HG02938 (cell line): ENCODE data around the gene ATP8B1.
"Not testable (repeated sequence)": the region's sequence is repeated elsewhere in the genome, so short reads cannot be mapped to it uniquely, and the experiment has no call there.

Source experiments
- ATAC-seq: cut with Tn5 transposase; IDR thresholded peaks from one replicate; pipeline ENCODE4 v1.9.1; 2021; ENCODE audit warnings: mild to moderate bottlenecking, moderate library complexity; ENCODE audit not compliant: unreplicated experiment

Gene ATP8B1

DNA sequence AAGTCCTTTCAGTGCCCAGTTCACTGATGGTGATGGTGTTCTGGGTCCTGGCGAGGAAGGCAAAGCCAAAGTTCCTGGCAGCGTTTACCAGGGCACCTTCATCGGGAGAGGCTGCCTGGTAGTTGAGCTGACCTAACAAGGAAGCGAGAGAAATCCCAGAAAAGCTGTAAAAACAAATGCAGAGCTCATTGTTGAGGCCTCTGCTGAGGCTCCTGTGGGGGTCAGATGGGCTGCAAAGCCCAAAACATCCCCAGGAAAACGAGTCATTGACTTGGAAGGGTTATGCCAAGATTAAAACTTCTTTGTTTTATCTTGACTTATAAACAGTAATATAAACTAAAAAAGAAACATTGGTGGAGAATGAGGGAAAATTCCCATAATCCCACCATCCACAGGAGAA is 128.2 kb downstream of the ATP8B1 start:
- ATAC-seq = no peak

DNA sequence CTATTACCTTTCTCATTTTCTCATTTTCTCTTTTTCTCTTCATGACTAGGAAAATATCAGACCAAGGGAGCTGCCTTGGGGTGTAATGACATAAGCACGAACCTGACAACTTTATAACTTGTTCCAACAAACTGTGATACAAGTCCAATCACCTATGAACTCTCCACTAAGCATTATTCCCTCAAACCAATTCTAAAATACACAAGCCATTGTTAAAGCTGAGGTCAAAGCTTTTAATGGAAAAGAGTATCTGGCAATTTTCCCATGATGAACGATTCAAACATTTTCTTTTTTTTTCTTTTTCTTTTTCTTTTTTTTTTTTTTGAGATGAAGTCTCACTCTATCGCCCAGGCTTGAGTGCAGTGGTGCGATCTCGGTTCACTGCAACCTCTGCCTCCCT is 133.1 kb downstream of the ATP8B1 start:
- no peak for ATAC-seq

DNA sequence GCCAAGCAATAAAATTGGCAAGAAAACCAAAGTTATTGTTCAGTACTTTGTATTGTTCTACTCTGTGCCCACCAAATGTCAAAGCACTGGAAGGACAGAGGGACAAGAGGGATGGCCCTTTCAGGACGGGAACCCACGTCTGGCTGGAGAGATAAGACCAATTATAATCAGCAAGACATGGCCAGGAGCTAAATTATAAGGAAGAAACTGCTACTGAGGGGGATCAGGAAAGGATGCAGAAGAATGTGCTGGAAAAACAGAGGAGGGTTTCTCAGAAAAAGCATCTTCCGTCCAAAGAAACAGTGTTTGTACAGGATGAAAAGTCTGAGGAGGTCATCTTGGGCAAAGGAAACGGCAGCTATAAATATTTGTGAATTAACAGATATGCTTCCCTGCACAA is 135.1 kb downstream of the ATP8B1 start:
- no peak for ATAC-seq

DNA sequence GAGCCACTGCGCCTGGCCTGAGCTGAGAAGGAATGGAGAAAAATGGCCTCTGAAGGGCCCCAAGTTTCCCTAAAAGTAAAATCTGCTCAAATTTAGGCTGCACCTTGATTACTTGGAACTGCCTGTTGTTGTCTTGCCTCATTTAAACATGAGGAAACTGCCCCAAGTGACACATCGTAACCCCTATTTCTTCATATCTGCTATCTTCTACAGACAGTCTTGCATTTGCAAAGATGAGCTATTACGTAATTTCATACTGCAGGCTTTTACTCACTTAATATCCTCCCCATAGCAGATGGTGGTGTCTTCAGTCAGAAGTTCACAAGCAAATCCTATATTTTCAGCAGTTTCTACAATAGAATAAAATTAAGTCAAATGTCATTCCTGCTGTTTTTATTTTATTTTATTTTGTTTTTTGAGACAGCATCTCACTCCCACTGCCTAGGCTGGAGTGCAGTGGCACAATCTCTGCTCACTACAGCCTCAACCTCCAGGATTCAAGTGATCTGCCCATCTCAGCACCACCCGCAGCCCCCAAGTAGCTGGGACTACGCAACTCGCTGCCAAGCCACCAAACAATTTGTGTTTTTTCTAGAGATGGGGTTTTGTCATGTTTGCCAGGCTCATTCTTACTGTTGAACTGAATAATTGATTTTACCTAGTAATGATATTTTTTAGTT is 136.2 kb downstream of the ATP8B1 start:
- no peak for ATAC-seq

DNA sequence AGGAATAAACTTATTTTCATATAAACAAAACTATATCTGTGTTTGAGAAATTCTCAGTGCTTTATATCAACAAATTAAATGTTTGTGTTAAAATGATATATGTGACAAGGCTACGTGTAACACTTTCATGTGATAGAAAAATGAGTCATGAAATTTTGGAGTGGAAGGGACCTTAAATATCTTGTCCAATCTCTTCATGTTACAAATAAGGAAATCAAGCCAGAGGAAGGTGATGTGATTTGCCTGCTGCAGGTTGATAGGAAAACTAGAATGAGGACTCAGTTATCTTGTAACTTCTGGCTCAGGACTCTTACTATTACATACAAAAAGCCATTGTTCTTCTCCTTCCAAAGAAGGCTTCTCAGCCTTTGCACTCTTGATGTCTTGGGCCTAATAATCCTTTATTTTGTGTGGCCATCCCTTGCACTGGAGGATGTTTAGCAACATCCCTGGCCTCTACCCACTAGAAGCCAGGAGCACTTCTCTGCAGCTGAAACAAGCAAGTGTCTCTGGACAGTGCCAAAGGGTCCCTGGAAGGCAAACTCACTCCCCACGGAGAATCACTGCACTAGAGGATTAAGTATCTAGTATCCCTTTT is 138.4 kb downstream of the ATP8B1 start:
- ATAC-seq = no peak

DNA sequence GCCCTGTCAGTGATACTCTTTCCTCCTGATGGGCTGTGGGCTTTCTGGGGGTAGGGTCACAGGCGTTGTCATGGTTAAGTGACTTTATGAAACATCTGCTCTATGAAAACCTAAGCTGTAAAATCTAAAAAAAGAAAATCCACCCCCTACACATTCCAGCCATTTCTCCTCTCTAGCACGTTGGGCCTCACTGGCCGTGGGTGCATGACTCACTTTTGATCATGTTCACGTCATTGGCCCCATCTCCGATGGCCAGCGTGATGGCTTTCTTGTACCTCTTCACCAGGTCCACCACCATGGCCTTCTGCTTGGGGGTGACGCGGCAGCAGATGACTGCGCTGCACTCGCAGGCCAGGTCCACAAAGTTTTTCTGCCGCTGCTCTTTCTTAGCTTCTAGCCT is 142.2 kb downstream of the ATP8B1 start:
- ATAC-seq = no peak

DNA sequence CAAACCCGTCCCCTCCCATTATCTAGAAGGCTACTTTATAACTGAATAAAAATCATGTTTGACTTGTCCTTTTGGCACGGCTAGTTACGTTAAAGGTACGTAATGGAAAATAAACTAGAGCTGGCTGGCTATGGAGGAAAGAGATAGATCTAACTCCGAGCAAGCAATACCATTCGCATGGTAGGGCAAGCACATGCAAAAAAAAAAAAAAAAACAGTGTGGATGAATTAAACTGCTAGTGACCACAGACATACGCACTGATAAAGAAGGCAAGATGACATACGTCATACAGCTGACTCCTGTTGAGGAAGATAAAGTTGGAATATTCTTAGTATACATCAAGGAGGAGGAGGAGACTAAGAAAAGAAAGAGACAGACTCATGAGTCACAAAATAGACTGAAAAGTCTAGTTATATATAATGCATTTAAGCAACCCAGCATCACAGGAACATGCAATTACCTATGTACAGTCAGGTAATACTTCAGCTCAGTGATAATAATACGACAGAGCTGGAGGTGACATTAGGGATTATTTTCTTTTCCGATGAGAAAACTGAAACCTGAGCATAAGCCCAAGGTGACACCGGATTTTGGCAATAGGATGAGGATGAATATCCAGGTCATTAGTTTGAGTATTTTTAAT is 143.5 kb downstream of the ATP8B1 start:
- ATAC-seq = no peak

DNA sequence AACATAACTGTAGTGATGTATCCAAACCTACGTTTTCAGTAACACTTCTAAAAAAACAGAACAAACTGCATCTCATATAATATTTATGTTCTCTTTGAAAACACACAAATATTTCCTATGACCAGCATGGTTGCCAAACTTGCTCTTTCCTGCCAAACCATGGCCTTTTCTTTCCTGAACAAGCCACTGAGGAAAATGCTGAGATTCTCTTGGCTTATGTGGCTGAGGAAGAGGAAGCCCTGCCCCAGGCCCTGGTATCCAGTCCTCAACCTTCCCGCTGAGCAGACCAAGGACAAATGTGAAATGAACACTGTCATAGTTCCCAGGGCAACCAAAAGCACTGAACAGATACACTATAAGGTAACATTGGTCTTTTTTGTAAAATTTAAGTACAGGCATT is 145.6 kb downstream of the ATP8B1 start:
- no peak for ATAC-seq

DNA sequence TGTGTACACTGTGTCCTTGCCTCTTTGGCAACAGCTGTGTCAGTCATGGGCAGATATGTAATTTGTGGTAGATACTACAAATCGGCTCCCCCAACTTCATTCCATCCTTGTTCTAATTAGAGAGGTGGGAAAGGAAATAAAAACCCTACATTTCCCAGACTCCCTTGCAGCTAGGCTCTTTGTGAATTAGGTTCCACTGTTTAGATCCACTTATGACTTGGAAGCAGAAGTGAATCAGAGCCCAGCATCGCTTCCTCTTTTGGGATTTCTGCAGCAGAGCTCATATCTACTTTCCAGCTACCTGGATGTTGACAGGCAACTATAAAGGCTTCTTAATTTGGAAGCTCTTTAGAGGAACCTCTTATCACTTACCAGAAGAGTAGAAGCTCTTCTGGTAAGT is 147.4 kb downstream of the ATP8B1 start:
- ATAC-seq = no peak

DNA sequence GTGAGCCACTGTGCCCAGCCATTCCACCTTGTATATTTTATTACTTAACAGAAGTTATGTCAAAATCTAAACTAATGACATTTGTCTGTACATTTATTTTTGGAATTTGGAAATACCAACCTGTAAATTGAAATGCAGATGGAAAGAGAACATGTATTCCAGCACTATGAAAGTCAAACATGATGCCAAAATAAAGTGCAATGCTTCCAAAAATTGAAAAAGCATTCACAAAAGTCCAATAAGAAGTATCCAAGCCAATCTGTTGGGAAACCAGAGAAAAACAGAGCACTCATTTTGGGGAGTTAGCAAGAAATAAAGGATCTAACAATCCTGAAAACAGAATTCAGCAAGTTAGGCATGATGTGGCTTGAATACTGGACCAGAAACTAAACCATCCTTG is 151.2 kb downstream of the ATP8B1 start:
- ATAC-seq = no peak

DNA sequence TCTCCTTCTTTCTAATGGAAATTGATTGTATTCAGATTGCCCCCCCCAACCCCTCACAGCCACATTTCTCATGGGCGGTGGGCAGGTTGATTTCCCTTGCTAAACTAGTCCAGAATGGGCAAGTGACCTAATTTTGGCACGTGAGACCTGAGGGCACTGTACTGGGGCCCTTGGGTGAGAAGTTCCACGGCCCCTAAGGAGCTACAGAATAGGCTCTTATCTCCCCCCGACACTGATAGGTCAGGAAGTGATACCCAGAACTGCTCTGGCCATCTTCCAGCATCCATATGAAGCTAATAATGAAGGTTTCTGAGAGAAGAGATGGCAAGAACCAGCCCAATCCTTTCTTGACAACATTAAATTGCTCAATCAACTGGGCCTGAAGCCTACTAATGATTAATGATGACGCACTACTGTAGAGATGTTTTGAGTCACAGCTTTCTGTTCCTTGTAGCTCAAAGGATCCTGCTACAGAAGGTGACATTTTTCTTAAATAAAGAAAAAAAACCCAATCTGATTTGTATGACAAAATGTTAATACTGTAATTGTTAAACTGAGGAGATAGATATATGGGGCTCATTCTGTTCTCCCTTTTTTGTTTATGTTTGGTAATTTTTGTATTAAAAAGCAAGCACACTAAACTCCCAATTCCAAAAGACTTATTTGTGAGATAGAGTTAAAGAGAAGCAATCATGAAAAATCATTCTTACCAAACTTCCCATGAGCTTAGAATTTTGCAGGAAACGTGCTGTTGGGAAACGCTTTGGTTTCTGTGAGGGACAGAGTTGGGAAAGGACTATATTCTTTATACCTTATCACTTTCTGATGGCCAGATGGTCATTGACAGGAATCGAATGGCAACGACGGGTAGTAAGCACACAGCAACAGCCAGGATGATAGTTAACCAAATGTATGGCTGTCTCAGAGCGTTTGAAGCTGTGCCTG is 153.3 kb downstream of the ATP8B1 start:
- peak; percentile 100 for ATAC-seq

DNA sequence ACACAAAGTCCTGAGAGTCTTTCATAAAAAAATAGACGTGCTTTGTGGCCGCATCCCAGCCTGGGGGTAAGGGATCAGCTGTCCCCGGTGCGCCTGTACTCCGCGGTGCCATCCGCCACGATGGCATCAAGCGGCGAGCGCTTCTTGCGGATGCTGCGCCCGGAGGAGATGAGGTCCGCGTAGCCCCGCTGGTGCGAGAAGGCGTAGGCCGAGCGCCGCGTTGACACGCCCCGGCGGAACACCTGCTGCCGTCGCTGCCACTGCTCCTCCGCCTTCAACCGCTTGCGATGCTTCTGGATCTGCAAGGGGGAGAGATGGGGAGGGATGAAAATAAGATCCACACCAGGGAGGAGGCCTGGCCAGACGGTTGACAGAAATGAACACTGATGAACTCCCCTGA is 154.7 kb downstream of the ATP8B1 start:
- no peak for ATAC-seq

DNA sequence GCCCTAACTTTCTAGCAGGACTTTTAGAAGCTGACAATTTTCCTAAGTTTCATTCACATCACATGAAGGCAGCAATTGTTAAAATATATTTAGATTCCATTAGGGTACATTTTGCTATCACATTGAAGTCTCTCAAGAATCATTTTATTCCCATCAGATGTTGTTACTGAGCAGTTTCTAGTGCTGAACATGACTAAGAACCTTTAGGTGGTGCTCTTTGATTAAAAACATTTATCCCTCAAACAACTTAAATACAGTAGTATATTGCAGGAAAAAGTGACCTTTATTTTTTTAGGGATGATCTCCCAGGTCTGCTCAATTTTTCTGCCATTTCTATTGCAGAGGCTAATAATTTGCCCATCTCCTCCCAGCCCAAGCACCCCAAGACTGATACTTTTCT is 158.6 kb downstream of the ATP8B1 start:
- ATAC-seq = no peak

DNA sequence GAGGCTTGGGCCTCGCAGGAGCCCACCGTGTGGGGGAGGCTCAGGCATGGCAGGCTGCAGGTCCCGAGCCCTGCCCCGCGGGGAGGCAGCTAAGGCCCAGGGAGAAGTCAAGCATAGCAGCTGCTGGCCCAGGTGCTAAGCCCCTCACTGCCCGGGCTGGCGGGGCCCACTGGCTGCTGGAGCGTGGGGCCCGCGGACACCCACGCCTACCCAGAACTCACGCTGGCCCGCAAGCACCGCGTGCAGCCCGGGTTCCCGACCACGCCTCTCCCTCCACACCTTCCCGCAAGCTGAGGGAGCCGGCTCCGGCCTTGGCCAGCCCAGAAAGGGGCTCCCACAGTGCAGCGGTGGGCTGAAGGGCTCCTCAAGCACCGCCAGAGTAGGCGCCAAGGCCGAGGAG is 159.4 kb downstream of the ATP8B1 start:
- not testable (repeated sequence) for ATAC-seq

DNA sequence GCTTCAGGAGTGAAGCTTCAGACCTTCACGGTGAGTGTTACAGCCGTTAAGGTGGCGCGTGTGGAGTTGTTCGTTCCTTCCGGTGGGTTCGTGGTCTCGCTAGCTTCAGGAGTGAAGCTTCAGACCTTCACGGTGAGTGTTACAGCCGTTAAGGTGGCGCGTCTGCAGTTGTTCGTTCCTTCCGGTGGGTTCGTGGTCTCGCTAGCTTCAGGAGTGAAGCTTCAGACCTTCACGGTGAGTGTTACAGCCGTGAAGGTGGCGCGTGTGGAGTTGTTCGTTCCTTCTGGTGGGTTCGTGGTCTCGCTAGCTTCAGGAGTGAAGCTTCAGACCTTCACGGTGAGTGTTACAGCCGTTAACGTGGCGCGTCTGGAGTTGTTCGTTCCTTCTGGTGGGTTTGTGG is 160.7 kb downstream of the ATP8B1 start:
- not testable (repeated sequence) for ATAC-seq

DNA sequence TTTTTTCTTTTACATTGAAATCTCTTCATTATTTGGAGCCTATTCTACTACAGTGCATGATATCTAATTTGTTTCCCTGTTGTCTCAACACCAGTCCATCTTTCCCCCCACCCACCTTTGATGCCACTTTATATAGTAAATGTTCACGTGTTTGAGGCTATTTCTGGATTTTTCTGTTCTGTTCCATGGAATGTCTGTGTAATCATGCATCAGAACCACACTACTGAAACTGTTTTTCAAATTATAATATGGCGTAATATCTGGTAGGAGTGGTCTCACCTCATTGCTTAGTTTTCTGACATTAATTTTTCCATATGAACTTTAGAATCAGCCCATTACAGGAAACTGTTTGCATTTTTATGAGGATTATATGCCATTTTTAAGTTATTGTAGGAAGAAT is 162.4 kb downstream of the ATP8B1 start:
- ATAC-seq = no peak

DNA sequence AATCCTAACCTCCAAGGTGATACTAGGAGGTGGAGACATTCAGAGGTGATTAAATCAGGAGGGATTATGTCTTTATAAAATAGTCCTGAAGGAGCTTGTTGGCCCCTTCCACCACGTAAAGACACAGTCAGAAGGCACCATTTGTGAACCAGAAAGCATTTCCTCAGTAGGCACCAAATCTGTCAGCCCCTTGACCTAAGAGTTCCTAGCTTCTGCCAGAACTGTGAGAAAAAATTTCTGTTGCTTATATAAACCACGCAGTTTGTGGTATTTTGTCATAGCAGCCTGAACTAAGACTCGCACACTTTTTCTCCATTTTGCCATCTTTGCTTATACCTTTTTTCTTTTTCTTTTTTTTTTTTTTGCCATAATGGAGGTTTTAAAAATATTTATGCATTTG is 162.9 kb downstream of the ATP8B1 start:
- no peak for ATAC-seq

DNA sequence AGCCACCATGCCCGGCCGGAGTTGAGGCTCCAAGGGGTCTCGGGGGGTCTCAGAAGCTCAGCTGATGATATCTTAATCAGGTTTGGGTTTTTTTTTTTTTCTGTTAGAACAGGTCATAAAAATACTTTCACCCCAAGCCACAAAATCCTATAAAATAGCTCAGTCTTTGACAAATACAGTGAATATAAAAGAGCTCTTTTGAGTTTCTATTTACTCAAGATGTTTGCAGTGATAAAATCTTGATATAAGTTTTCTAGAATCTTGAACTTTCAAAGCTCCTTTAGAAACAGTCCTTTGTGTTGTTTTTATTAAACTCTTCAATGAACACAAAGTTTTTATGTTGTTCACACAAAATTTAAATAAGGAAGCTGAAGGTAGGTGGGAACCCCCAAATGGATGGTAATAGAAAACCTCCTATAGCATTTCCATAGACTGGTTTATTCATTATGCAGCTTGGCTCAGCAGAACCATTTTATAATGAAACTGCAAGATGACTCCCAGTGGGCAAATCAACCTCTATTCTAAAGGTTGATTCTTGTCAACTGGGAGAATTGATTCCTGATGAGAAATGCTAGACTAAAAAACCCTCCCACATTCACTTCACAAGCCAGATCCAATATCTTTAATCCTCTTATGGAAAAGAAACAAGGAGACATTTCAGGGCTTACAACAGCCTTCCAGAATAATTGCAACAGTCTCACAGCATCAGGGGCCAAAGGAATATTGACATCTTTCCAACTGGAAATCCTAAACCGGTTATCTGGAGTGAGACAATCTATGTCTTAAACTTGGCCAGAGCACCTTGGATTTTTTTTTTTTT is 167.9 kb downstream of the ATP8B1 start:
- no peak for ATAC-seq

DNA sequence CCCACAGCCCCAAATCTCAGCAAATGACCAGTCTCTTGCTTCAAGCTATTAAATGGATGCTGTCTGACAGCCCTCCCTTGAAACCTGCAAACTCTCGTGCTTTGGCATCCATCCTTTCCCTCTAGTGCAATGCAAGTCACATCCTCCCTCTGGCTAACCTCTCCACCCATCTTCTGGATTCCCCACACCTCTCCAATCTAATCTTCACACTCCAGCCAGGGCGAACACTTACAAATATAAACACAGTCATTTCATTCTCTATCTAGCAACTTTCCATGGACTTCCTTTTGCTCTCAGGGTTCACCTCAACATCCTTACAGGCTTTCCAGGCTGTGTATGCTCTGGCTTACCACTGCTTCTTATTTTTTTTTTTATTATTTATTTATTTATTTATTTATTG is 171.4 kb downstream of the ATP8B1 start:
- no peak for ATAC-seq

DNA sequence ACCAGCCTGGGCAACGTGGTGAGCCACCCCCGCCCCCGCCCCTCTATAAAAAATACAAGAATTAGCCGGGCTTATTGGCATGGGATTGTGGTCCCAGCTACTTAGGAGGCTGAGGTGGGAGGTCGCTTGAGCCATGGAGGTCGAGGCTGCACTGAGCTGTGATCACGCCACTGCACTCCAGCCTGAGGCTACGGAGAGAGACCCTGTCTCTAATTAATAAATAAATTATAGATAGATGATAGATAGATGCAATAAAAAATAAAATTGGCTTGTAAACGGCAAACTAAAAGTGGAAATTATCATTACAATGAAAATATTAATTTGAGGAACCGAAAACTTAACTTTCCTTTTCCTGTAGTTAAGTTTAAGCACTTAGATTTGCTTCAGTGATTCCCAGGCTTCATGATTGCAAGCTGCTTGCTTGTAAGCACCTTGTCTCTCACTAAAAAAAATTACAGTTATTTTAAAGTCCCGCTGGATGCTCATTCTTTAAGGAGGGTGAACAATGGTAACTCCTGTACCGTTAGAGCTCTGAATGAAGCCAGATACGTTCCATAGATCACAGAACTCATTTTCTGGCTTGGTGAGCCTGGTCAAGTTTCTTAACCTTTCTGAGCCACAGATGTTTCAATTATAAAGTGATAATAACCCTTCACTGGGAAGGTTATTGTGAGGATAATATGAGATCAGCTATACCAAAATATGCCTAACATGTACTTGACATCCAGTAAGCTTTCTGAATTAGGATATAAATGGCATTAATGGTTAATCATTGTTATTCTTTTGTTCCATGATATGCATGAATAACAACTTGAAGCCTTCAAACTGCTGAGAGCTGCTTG is 172.1 kb downstream of the ATP8B1 start:
- peak; percentile 48 for ATAC-seq
